ENCODE data around the gene CNKSR3. TPM values are rescaled to one million over a fixed set of nuclear protein-coding genes. Genes with fewer than 3 reads are reported as not detected.
A peak's percentile ranks its signal among the peaks of the same experiment; 100 is the strongest.

The CNKSR3 gene
- total and polyA plus RNA-seq, 2 experiments from 2014 or later = 22.4 to 23.9 TPM

DNA sequence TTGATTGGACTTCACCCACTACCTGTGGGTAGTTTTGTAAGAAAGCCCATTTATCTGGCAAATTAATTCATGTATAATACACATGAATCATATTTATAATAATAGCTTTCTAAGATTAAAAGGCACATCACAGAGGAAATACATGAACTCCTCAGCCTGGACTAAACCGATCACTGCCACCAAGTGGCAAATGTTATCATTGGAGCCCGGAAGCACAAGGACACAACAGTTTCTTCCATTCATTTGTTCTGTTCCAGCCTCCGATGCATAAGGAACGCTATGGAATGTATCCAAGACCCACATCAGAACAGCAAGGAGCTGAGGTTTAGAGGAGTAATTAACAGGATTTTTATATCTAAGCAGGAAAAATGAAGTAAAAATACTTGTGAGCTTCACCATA is 139.9 kb downstream of the CNKSR3 start:
- Histone ChIP-seq H3K79me2 (no peaks in the 10 kb centered on the region), H3K4me3 (no peak overlapping the region), H3K4me2 (no peak overlapping the region), H3K36me3 (replicated peaks; ENCODE audit: insufficient read depth, low read depth) (no peaks in the 10 kb centered on the region), H3K4me1 (ENCODE audit: insufficient read depth) (peaks cover 7% of the 10 kb centered on the region), H3K9me2 (replicated peaks; ENCODE audit: insufficient read depth) (no peaks in the 10 kb centered on the region), H4K20me1 (ENCODE audit: insufficient read depth, poor library complexity, severe bottlenecking) (no peaks in the 10 kb centered on the region), H3K27me3 (no peaks in the 10 kb centered on the region), H3K27ac (no peak overlapping the region), H2AFZ (no peak overlapping the region), H3K9me3 (ENCODE audit: low read depth) (no peaks in the 10 kb centered on the region)
- TF ChIP-seq CTCF (IDR thresholded peaks at IDR 0.05; ENCODE audit: poor library complexity) (peak; percentile 53), EZH2phosphoT487 (IDR thresholded peaks at IDR 0.05; ENCODE audit: low read depth, severe bottlenecking, unreplicated experiment) (no peak)
- DNase-seq (ENCODE audit: low spot score) = peak; percentile 36
- 33% methylated on average over 4 of the region's 4 CpGs for whole genome bisulfite sequencing (ENCODE audit: low lambda C conversion rate, missing lambda C conversion rate)

DNA sequence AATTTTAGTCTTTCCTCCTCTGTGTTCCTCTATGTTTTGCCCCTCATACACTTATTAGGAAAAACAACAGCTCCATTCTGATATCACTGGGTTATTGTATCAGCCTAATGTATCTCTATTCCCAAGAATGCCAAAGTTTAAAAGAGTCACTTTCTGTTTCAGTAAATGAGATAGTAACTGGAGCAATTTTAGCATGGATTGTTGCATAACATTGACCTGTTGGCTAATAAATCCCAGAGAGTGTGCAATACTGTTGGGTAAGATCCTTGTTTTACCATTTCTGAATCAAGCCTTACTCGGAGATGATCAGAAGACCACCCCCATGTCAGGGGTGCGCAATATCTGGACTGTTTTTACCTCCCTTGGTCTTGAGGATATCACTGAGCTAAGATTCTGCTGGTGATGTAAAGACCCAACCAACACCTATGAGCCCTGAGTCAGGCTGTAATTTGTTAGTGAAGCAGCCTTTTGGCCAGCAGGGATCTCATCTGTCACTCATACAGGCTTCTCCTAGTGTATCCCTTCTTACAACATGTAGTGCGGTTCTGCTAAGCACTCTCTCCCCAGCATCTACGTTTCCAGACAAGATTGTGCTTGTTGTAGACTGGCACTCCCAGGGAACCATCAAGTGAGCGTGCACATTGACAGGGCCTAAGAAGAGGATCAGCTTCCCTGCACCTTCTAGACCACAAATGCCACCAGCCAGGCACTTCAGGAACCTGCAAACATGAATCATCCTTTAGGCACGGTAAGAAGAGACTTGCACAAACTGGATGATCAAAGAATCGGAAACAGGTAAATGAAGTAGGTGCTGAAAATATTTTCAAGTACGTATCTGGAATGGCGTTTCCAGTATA is 142.4 kb downstream of the CNKSR3 start:
- Histone ChIP-seq H3K36me3 (replicated peaks; ENCODE audit: insufficient read depth, low read depth) (no peaks in the 10 kb centered on the region), H3K4me2 (no peak overlapping the region), H2AFZ (no peak overlapping the region), H3K27ac (no peak overlapping the region), H3K4me1 (ENCODE audit: insufficient read depth) (peaks cover 7% of the 10 kb centered on the region), H3K4me3 (no peak overlapping the region), H3K9me2 (replicated peaks; ENCODE audit: insufficient read depth) (no peaks in the 10 kb centered on the region), H3K79me2 (no peaks in the 10 kb centered on the region), H3K27me3 (no peaks in the 10 kb centered on the region), H3K9me3 (ENCODE audit: low read depth) (no peaks in the 10 kb centered on the region), H4K20me1 (ENCODE audit: insufficient read depth, poor library complexity, severe bottlenecking) (no peaks in the 10 kb centered on the region)
- DNase-seq (ENCODE audit: low spot score) = no peak
- 91% methylated on average over 9 of the region's 9 CpGs for WGBS (ENCODE audit: low lambda C conversion rate, missing lambda C conversion rate)
- no peak for TF ChIP-seq EZH2 (IDR thresholded peaks at IDR 0.05; ENCODE audit: borderline replicate concordance)
- TF ChIP-seq CTCF (IDR thresholded peaks at IDR 0.05; ENCODE audit: poor library complexity) = no peak
- TF ChIP-seq EZH2phosphoT487 (IDR thresholded peaks at IDR 0.05; ENCODE audit: low read depth, severe bottlenecking, unreplicated experiment) = no peak

DNA sequence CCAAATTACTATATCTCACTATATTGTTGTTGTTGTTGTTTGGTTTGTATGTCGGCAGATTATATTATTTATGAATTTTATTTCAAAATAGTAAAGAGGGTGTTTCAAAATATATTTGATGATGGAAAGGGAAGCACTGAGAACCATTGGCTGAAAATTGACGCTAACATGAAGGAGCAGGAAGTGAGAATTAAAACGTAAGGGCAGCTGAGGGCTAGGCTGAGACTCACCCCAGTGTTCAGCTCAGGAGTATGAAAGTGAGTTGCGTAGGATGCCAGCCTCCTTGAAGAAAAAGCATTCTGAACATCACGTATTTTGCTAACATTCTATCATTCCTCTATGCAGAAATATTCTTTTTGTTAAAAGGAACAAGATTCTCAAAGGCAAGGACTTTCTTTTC is 143.1 kb downstream of the CNKSR3 start:
- TF ChIP-seq EZH2 (IDR thresholded peaks at IDR 0.05; ENCODE audit: borderline replicate concordance) (no peak), EZH2phosphoT487 (IDR thresholded peaks at IDR 0.05; ENCODE audit: low read depth, severe bottlenecking, unreplicated experiment) (no peak), CTCF (IDR thresholded peaks at IDR 0.05; ENCODE audit: poor library complexity) (no peak)

More for the DNA sequence above, 143.1 kb downstream of the CNKSR3 start:
- Histone ChIP-seq H3K9me2 (replicated peaks; ENCODE audit: insufficient read depth) (no peaks in the 10 kb centered on the region), H3K4me3 (no peak overlapping the region), H3K4me2 (no peak overlapping the region), H3K9me3 (ENCODE audit: low read depth) (no peaks in the 10 kb centered on the region), H3K27me3 (no peaks in the 10 kb centered on the region), H3K4me1 (ENCODE audit: insufficient read depth) (peaks cover 7% of the 10 kb centered on the region), H2AFZ (no peak overlapping the region), H3K27ac (no peak overlapping the region), H3K79me2 (no peaks in the 10 kb centered on the region), H3K36me3 (replicated peaks; ENCODE audit: insufficient read depth, low read depth) (no peaks in the 10 kb centered on the region), H4K20me1 (ENCODE audit: insufficient read depth, poor library complexity, severe bottlenecking) (no peaks in the 10 kb centered on the region)
- WGBS (ENCODE audit: low lambda C conversion rate, missing lambda C conversion rate) = 95% methylated on average over 5 of the region's 5 CpGs
- DNase-seq (ENCODE audit: low spot score) = no peak

All from hepatocyte (in vitro differentiated cells).